Skeletal muscle tissue (tissue), 4 donors: ENCODE data around the gene SNAPC4. TPM values are rescaled to one million over a fixed set of nuclear protein-coding genes. Genes with fewer than 3 reads are reported as not detected.
A peak's percentile ranks its signal among the peaks of the same experiment; 100 is the strongest.

Experiments used
- H3K27ac ChIP-seq: one replicate; pipeline ENCODE4 v1.7.0; 2013; ENCODE audit warnings: mild to moderate bottlenecking, low read depth, low read length, inconsistent platforms
- H3K27me3 ChIP-seq, 3 donors: one replicate each; pipeline ENCODE4 v1.7.0; 2013; ENCODE audit warnings: low read length in 3 of 3; ENCODE audit not compliant: control insufficient read depth in 3 of 3, insufficient read depth in 3 of 3
- H3K36me3 ChIP-seq, 3 donors: one replicate each; pipeline ENCODE4 v1.7.0; 2013; ENCODE audit warnings: low read length in 3 of 3; ENCODE audit not compliant: control insufficient read depth in 3 of 3, insufficient read depth in 3 of 3
- H3K4me1 ChIP-seq, 3 donors: one replicate each; pipeline ENCODE4 v1.7.0; 2013; ENCODE audit warnings: low read length in 3 of 3, mild to moderate bottlenecking in 3 of 3; ENCODE audit not compliant: control insufficient read depth in 3 of 3, insufficient read depth in 3 of 3
- H3K4me3 ChIP-seq, 3 donors: one replicate each; pipeline ENCODE4 v1.7.0; 2013; ENCODE audit warnings: low read length in 3 of 3
- H3K9ac ChIP-seq, 3 donors: one replicate each; pipeline ENCODE4 v1.7.0; 2013; ENCODE audit warnings: low read length in 3 of 3, mild to moderate bottlenecking in 3 of 3, moderate library complexity in 2 of 3, low read depth in 1 of 3
- H3K9me3 ChIP-seq, 3 donors: one replicate each; pipeline ENCODE4 v1.7.0; 2013; ENCODE audit warnings: low read length in 3 of 3; ENCODE audit not compliant: control insufficient read depth in 3 of 3
- total RNA-seq: library from RNA; depleted of rRNA; stranded (reverse); fragments of >200 nt; gene quantifications from one replicate; pipeline ENCODE4 v1.2.3, GENCODE V29; 2014
- donor health status: Osteomylitis.

Gene SNAPC4
- total RNA-seq, 1 donor from 2014 or later = 4.7 TPM

- peaks cover 16 to 19% (median 18%) of the 10 kb centered on the region in 3 donors for H3K4me1 ChIP-seq
- H3K36me3 ChIP-seq = peaks cover 35 to 46% (median 46%) of the 10 kb centered on the region in 3 donors
- H3K27me3 ChIP-seq = no peaks in the 10 kb centered on the region
- no peak overlapping the region for H3K4me3 ChIP-seq
- no peaks in the 10 kb centered on the region for H3K9me3 ChIP-seq
- no peak overlapping the region for H3K9ac ChIP-seq
- no peak overlapping the region for H3K27ac ChIP-seq
These were observed 3.6 kb upstream of the SNAPC4 start for GRCh38 chr9:136403538-136403914.

- H3K27ac ChIP-seq = no peak overlapping the region
- no peaks in the 10 kb centered on the region for H3K9me3 ChIP-seq
- no peaks in the 10 kb centered on the region for H3K27me3 ChIP-seq
- H3K9ac ChIP-seq = no peak overlapping the region
- H3K4me1 ChIP-seq = peaks cover 19 to 21% (median 20%) of the 10 kb centered on the region in 3 donors
- H3K4me3 ChIP-seq = no peak overlapping the region
- H3K36me3 ChIP-seq = peaks cover 36 to 42% (median 39%) of the 10 kb centered on the region in 3 donors
These were observed 2.1 kb upstream of the SNAPC4 start for GRCh38 chr9:136402067-136402466.

- peak overlapping the region in 1 of 3 donors; percentile 55 for H3K9ac ChIP-seq
- H3K27ac ChIP-seq = no peak overlapping the region
- peaks cover 19 to 21% (median 20%) of the 10 kb centered on the region in 3 donors for H3K4me1 ChIP-seq
- peaks cover 39 to 43% (median 40%) of the 10 kb centered on the region in 3 donors for H3K36me3 ChIP-seq
- H3K27me3 ChIP-seq = no peaks in the 10 kb centered on the region
- H3K4me3 ChIP-seq = no peak overlapping the region
- H3K9me3 ChIP-seq = no peaks in the 10 kb centered on the region
These were observed 1.4 kb upstream of the SNAPC4 start for GRCh38 chr9:136401173-136401922.

DNA sequence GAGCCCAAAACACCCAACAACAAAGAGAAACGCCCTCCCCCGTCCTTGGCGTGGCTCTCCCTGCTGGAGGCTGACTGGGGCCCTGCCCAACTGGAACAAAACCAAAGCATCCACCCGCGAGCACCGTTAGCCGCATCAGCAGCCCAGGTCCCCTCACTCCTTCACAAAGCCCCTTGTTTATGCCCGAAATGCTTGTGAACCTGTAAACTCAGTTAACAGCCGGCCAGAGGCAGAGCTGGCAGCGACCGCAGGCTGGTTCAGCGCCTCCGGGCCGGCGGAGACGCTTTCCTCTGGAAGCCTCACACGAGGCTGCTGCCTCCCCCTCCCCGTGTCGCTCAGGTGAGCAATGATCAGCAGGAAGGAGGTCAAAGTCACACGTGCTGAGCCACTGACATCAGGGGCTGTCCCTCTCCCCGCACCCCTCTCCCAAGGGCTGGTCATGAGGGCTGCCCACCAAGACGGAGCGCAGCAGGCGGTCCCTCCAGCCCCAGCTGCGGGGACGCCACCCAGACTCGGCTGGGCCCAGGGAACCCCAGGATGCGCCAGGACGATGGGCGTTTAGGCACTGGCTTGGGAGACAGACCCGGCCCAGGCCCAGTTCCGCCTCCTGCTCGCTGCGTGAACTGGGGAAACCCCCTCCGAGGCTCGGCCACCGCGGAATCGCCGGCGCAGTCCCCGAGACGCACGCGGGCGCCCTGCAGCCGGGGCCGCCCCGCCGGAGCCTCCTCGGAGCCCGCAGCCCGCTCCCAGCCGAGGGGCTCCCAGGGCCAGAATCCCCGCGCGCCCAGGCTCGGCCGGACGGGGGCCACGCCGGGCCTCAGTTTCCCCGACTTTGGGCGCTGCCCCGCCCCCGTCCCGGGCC lies 563 bp downstream of the SNAPC4 start:
- H3K27ac ChIP-seq = no peak overlapping the region
- H3K36me3 ChIP-seq = peaks cover 41 to 42% (median 42%) of the 10 kb centered on the region in 3 donors
- H3K9ac ChIP-seq = peak overlapping the region; percentile 69 to 88 (median 84)
- H3K9me3 ChIP-seq = no peaks in the 10 kb centered on the region
- H3K4me3 ChIP-seq = peak overlapping the region; percentile 85 to 88 (median 87)
- H3K4me1 ChIP-seq = peaks cover 19 to 21% (median 20%) of the 10 kb centered on the region in 3 donors
- H3K27me3 ChIP-seq = no peaks in the 10 kb centered on the region

DNA sequence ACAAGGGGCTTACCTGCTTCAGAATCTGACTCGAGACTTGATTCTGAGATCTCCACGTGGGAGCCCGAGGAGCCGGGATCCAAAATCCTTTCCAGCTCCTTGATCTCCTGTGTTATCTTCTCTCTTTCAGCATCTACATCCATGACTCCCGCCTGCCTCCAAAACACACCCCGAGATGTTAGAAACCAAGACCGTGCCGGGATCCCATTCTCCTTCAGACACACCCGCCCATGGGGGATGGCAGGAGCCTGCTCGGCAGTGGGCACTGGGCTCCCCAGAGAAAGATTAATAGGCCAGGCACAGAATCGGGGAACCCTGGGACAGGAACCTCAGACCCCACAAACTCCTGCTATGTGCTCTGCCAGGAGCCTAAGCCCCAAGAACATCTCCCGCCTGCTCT lies 1.7 kb downstream of the SNAPC4 start:
- Histone ChIP-seq H3K9me3 (no peaks in the 10 kb centered on the region), H3K27ac (no peak overlapping the region), H3K4me1 (peaks cover 19 to 21% (median 20%) of the 10 kb centered on the region in 3 donors), H3K4me3 (no peak overlapping the region), H3K9ac (peak overlapping the region in 1 of 3 donors; percentile 3), H3K36me3 (peaks cover 36 to 48% (median 37%) of the 10 kb centered on the region in 3 donors), H3K27me3 (no peaks in the 10 kb centered on the region)

DNA sequence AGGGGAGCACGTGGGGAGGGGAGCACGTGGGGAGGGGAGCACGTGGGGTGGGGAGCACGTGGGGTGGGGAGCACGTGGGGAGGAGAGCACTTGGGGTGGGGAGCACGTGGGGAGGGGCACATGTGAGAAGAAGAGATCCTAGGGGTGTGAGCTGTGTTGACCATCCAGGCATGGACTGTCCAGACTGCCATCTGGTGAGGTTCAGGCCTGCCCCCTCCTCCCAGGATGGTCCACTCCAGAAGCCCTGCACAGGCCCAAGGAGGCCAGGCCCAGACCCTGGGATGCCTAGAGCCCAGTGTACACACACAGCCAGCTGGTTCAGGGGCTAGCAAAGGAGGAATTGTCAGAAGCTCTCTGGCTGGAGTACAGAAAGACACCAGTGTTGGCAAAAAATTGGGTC lies 2.3 kb downstream of the SNAPC4 start:
- H3K4me1 ChIP-seq = peaks cover 19 to 21% (median 20%) of the 10 kb centered on the region in 3 donors
- H3K36me3 ChIP-seq = peaks cover 37 to 54% (median 40%) of the 10 kb centered on the region in 3 donors
- H3K27me3 ChIP-seq = no peaks in the 10 kb centered on the region
- no peaks in the 10 kb centered on the region for H3K9me3 ChIP-seq
- no peak overlapping the region for H3K4me3 ChIP-seq
- H3K9ac ChIP-seq = no peak overlapping the region
- no peak overlapping the region for H3K27ac ChIP-seq

- Histone ChIP-seq H3K9ac (no peak overlapping the region), H3K4me3 (no peak overlapping the region), H3K27ac (no peak overlapping the region), H3K9me3 (no peaks in the 10 kb centered on the region), H3K27me3 (no peaks in the 10 kb centered on the region), H3K36me3 (peaks cover 45 to 58% (median 47%) of the 10 kb centered on the region in 3 donors), H3K4me1 (peaks cover 19 to 21% (median 20%) of the 10 kb centered on the region in 3 donors)
These were observed 3.8 kb downstream of the SNAPC4 start for GRCh38 chr9:136396219-136396515.

GRCh38 chr9:136395345-136396218 lies 4.4 kb downstream of the SNAPC4 start:
- Histone ChIP-seq H3K36me3 (peaks cover 44 to 58% (median 47%) of the 10 kb centered on the region in 3 donors), H3K4me1 (peaks cover 16 to 19% (median 17%) of the 10 kb centered on the region in 3 donors), H3K4me3 (no peak overlapping the region), H3K9ac (no peak overlapping the region), H3K27me3 (no peaks in the 10 kb centered on the region), H3K27ac (no peak overlapping the region), H3K9me3 (no peaks in the 10 kb centered on the region)

GRCh38 chr9:136395020-136395340 lies 5.0 kb downstream of the SNAPC4 start:
- Histone ChIP-seq H3K4me3 (no peak overlapping the region), H3K36me3 (peaks cover 44 to 59% (median 48%) of the 10 kb centered on the region in 3 donors), H3K9me3 (no peaks in the 10 kb centered on the region)

More at GRCh38 chr9:136395020-136395340, 5.0 kb downstream of the SNAPC4 start:
- Histone ChIP-seq H3K4me1 (peaks cover 12 to 14% (median 13%) of the 10 kb centered on the region in 3 donors), H3K27me3 (no peaks in the 10 kb centered on the region), H3K27ac (no peak overlapping the region), H3K9ac (no peak overlapping the region)
